PFSK-1 (cell line): ENCODE results near the gene PILRB.

Source experiments
- FOXP2 ChIP-seq: optimal IDR thresholded peaks from 2 replicates; pipeline ENCODE3; 2011; ENCODE audit warnings: borderline replicate concordance, control low read depth, inconsistent platforms; ENCODE audit not compliant: insufficient read depth; ENCODE audit errors: extremely low read length, extremely low read depth
- POLR2AphosphoS5 ChIP-seq: IDR thresholded peaks from 2 replicates; pipeline ENCODE4 v1.6.1; 2012; ENCODE audit warnings: low read depth, mild to moderate bottlenecking, control low read depth, low read length, moderate library complexity
- REST ChIP-seq, 2 experiments: IDR thresholded peaks; 2 replicates each; pipeline versions ENCODE4 v1.6.1 to v1.8.0; 2011 to 2012; ENCODE audit warnings: low read depth in 2 of 2, low read length in 2 of 2, control low read depth in 1 of 2, inconsistent platforms in 1 of 2, mild to moderate bottlenecking in 1 of 2, moderate library complexity in 1 of 2; ENCODE audit not compliant: insufficient read depth in 1 of 2
- SIN3A ChIP-seq: IDR thresholded peaks from 2 replicates; pipeline ENCODE4 v1.6.1; 2012; ENCODE audit warnings: mild to moderate bottlenecking, low read length, moderate library complexity, borderline replicate concordance; ENCODE audit not compliant: insufficient read depth
- TAF1 ChIP-seq: IDR thresholded peaks from 2 replicates; pipeline ENCODE4 v1.6.1; 2012; ENCODE audit warnings: low read length, control low read depth, borderline replicate concordance; ENCODE audit not compliant: insufficient read depth

The PILRB gene

GRCh38 chr7:100398239-100398638 lies 40.3 kb downstream of the PILRB start:
- no peak for TF ChIP-seq TAF1
- no peak for TF ChIP-seq FOXP2
- TF ChIP-seq POLR2AphosphoS5 = no peak
- TF ChIP-seq SIN3A = no peak
- no peak for TF ChIP-seq REST (IDR thresholded peaks at IDR 0.05; ENCODE audit: insufficient read depth in 1 of 2, low read depth in 2 of 2, low read length in 2 of 2)

GRCh38 chr7:100400041-100400440 lies 42.1 kb downstream of the PILRB start:
- TF ChIP-seq TAF1 = no peak
- TF ChIP-seq POLR2AphosphoS5 = no peak
- TF ChIP-seq REST (IDR thresholded peaks at IDR 0.05; ENCODE audit: insufficient read depth in 1 of 2, low read depth in 2 of 2, low read length in 2 of 2) = no peak
- no peak for TF ChIP-seq FOXP2
- TF ChIP-seq SIN3A = no peak

- TF ChIP-seq FOXP2 (no peak), TAF1 (no peak), REST (IDR thresholded peaks at IDR 0.05; ENCODE audit: insufficient read depth in 1 of 2, low read depth in 2 of 2, low read length in 2 of 2) (no peak), POLR2AphosphoS5 (no peak), SIN3A (no peak)
These were observed 42.7 kb downstream of the PILRB start for GRCh38 chr7:100400656-100401055.

- TF ChIP-seq REST (IDR thresholded peaks at IDR 0.05; ENCODE audit: insufficient read depth in 1 of 2, low read depth in 2 of 2, low read length in 2 of 2) (no peak), POLR2AphosphoS5 (no peak), SIN3A (no peak), TAF1 (no peak), FOXP2 (no peak)
These were observed 43.9 kb downstream of the PILRB start for GRCh38 chr7:100401811-100402210.

- TF ChIP-seq FOXP2 = no peak
- no peak for TF ChIP-seq SIN3A
- TF ChIP-seq TAF1 = no peak
- TF ChIP-seq POLR2AphosphoS5 = no peak
- TF ChIP-seq REST (IDR thresholded peaks at IDR 0.05; ENCODE audit: insufficient read depth in 1 of 2, low read depth in 2 of 2, low read length in 2 of 2) = no peak
These were observed 44.3 kb downstream of the PILRB start for GRCh38 chr7:100402241-100402640.
